ENCODE measurements around the gene CTTNBP2.

GRCh38 chr7:117731455-117731854, 141.8 kb downstream of the CTTNBP2 start:
- no peak for TF ChIP-seq POLR2A (IDR thresholded peaks at IDR 0.05)
- no peak for TF ChIP-seq CTCF (IDR thresholded peaks at IDR 0.05)

Data from thyroid gland (tissue), 4 donors.